ENCODE data around the gene NUBP2. TPM values are rescaled to one million over a fixed set of nuclear protein-coding genes. Genes with fewer than 3 reads are reported as not detected.

The NUBP2 gene
- total and polyA plus RNA-seq, 4 donors: 28.9 to 80.9 (median 54.1) TPM

DNA sequence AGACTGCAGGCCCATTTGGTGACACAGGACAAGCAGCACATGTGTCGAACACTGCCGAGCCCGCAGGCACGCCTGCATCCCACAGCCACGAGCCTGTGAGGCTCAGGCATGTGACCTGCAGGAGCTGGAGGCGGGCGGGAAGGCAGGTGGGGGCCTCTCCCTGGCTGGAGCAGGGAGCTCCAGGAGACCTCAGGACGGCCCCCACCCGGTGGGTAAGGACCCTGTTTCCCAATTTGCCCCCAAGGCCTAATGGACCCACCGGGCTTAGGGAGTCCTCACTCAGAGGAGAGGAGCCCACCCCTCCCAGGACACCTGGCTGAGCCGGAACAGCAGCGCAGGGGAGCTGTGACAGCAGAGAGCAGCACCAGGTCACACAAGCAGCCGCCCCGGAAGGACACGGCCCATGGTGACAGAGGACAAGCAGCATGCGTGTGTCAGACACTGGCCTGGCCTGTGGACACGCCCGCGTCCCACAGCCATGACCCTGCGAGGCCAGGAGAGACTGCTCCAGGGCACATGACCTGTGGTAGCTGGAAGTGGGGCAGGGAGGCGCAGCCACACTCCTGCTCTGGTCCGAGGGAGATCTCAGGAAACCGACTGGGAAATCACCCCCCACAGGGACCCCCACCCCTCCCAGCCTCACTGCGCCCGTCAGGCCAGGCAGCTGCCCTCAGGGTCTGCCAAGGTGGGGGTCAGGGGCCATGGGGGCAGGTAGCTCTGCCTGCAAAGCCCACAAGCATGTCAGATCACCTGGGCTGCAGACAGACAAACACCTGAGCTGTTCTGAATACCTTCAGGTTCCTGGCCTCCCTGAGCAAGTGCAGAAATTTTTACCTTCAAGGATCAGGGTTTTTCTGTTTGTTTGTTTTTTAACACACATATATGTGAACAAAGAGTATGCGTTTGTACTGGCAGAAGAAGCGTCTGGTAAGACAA lies 2.8 kb upstream of the NUBP2 start:
- H3K36me3 ChIP-seq (ENCODE audit: control insufficient read depth in 4 of 4, insufficient read depth in 3 of 4, low read depth in 1 of 4, low read length in 3 of 4): peaks cover 0 to 18% (median 9%) of the 10 kb centered on the region in 4 donors
- WGBS: 46% methylated on average over 27 of the region's 27 CpGs
- TF ChIP-seq RXRA (IDR thresholded peaks at IDR 0.05) (peak; percentile 89 to 93), NR2F2 (IDR thresholded peaks at IDR 0.05) (no peak), ATF3 (IDR thresholded peaks at IDR 0.05) (no peak), HNF4A (conservative IDR thresholded peaks at IDR 0.05) (peak; percentile 73 to 79), EGR1 (IDR thresholded peaks at IDR 0.05; ENCODE audit: low read depth in 2 of 2) (peak in 1 of 2 donors; percentile 26), GABPA (IDR thresholded peaks at IDR 0.05 in 1 of 2, conservative IDR thresholded peaks at IDR 0.05 in 1 of 2) (peak; percentile 57 to 85), SP1 (IDR thresholded peaks at IDR 0.05) (peak; percentile 73), RAD21 (IDR thresholded peaks at IDR 0.05) (peak in 1 of 2 donors; percentile 37)
- H3K4me3 ChIP-seq (ENCODE audit: low read depth in 1 of 3, low read length in 3 of 3): no peak overlapping the region
- peak overlapping the region; percentile 84 to 87 for H3K27ac ChIP-seq (ENCODE audit: low read depth in 1 of 2, low read length in 2 of 2)
- H3K9ac ChIP-seq (ENCODE audit: low read depth in 1 of 2, low read length in 2 of 2): peak overlapping the region in 1 of 2 donors; percentile 11
- no peaks in the 10 kb centered on the region for H3K27me3 ChIP-seq (ENCODE audit: control insufficient read depth in 4 of 4, insufficient read depth in 4 of 4, low read length in 3 of 4)
- H3K9me3 ChIP-seq (ENCODE audit: control insufficient read depth in 4 of 4, low read length in 3 of 4): no peaks in the 10 kb centered on the region
- no peak for DNase-seq (ENCODE audit: low spot score)
- peaks cover 14 to 55% (median 34%) of the 10 kb centered on the region in 4 donors for H3K4me1 ChIP-seq (ENCODE audit: control insufficient read depth in 4 of 4, insufficient read depth in 4 of 4, low read length in 3 of 4)

GRCh38 chr16:1780677-1781072 lies 2.1 kb upstream of the NUBP2 start:
- H3K27ac ChIP-seq (ENCODE audit: low read depth in 1 of 2, low read length in 2 of 2): peak overlapping the region; percentile 84 to 87
- no peaks in the 10 kb centered on the region for H3K9me3 ChIP-seq (ENCODE audit: control insufficient read depth in 4 of 4, low read length in 3 of 4)
- 53% methylated on average over 6 of the region's 6 CpGs for WGBS
- no peak for DNase-seq (ENCODE audit: low spot score)
- peaks cover 14 to 58% (median 37%) of the 10 kb centered on the region in 4 donors for H3K4me1 ChIP-seq (ENCODE audit: control insufficient read depth in 4 of 4, insufficient read depth in 4 of 4, low read length in 3 of 4)
- H3K36me3 ChIP-seq (ENCODE audit: control insufficient read depth in 4 of 4, insufficient read depth in 3 of 4, low read depth in 1 of 4, low read length in 3 of 4): peaks cover 0 to 18% (median 9%) of the 10 kb centered on the region in 4 donors
- H3K4me3 ChIP-seq (ENCODE audit: low read depth in 1 of 3, low read length in 3 of 3): no peak overlapping the region
- no peaks in the 10 kb centered on the region for H3K27me3 ChIP-seq (ENCODE audit: control insufficient read depth in 4 of 4, insufficient read depth in 4 of 4, low read length in 3 of 4)
- TF ChIP-seq, protein P1, sequence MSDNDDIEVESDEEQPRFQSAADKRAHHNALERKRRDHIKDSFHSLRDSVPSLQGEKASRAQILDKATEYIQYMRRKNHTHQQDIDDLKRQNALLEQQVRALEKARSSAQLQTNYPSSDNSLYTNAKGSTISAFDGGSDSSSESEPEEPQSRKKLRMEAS (IDR thresholded peaks at IDR 0.05): no peak
- no peak for TF ChIP-seq NR2F2 (IDR thresholded peaks at IDR 0.05)
- TF ChIP-seq YY1 (IDR thresholded peaks at IDR 0.05): no peak
- TF ChIP-seq CTCF (IDR thresholded peaks at IDR 0.05; ENCODE audit: low read depth, low read length, missing input control): no peak
- TF ChIP-seq FOXA2 (IDR thresholded peaks at IDR 0.05): no peak
- TF ChIP-seq GABPA (IDR thresholded peaks at IDR 0.05 in 1 of 2, conservative IDR thresholded peaks at IDR 0.05 in 1 of 2): no peak
- no peak for TF ChIP-seq SP1 (IDR thresholded peaks at IDR 0.05)
- TF ChIP-seq, protein P2, sequence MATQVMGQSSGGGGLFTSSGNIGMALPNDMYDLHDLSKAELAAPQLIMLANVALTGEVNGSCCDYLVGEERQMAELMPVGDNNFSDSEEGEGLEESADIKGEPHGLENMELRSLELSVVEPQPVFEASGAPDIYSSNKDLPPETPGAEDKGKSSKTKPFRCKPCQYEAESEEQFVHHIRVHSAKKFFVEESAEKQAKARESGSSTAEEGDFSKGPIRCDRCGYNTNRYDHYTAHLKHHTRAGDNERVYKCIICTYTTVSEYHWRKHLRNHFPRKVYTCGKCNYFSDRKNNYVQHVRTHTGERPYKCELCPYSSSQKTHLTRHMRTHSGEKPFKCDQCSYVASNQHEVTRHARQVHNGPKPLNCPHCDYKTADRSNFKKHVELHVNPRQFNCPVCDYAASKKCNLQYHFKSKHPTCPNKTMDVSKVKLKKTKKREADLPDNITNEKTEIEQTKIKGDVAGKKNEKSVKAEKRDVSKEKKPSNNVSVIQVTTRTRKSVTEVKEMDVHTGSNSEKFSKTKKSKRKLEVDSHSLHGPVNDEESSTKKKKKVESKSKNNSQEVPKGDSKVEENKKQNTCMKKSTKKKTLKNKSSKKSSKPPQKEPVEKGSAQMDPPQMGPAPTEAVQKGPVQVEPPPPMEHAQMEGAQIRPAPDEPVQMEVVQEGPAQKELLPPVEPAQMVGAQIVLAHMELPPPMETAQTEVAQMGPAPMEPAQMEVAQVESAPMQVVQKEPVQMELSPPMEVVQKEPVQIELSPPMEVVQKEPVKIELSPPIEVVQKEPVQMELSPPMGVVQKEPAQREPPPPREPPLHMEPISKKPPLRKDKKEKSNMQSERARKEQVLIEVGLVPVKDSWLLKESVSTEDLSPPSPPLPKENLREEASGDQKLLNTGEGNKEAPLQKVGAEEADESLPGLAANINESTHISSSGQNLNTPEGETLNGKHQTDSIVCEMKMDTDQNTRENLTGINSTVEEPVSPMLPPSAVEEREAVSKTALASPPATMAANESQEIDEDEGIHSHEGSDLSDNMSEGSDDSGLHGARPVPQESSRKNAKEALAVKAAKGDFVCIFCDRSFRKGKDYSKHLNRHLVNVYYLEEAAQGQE (IDR thresholded peaks at IDR 0.05): no peak
- no peak for TF ChIP-seq RAD21 (IDR thresholded peaks at IDR 0.05)
- no peak overlapping the region for H3K9ac ChIP-seq (ENCODE audit: low read depth in 1 of 2, low read length in 2 of 2)

Data from liver (tissue), 9 donors.